H9 (cell line): Measurements from ENCODE around the gene MRPS14. TPM values are rescaled to one million over a fixed set of nuclear protein-coding genes. Genes with fewer than 3 reads are reported as not detected.

Source experiments
- DNase-seq: peaks from one replicate; pipeline ENCODE4 v3.0.0-alpha.2; 2017
- H2AFZ ChIP-seq: one replicate; pipeline ENCODE4 v1.6.1; 2013; ENCODE audit warnings: mild to moderate bottlenecking, low read length, control low read depth, moderate library complexity
- H2AK5ac ChIP-seq: 2 replicates; pipeline ENCODE4 v1.6.1; 2013; ENCODE audit warnings: low read length, control low read depth, mixed read lengths; ENCODE audit not compliant: insufficient read length
- H2BK120ac ChIP-seq: one replicate; pipeline ENCODE4 v1.6.1; 2013; ENCODE audit warnings: low read depth, mild to moderate bottlenecking, low read length, control low read depth, inconsistent platforms; ENCODE audit not compliant: poor library complexity, severe bottlenecking
- H2BK12ac ChIP-seq: 2 replicates; pipeline ENCODE4 v1.6.1; 2013; ENCODE audit warnings: low read length, control low read depth, mixed read lengths, low read depth; ENCODE audit not compliant: insufficient read length
- H2BK15ac ChIP-seq: 2 replicates; pipeline ENCODE4 v1.6.1; 2013; ENCODE audit warnings: low read depth, low read length, control low read depth
- H2BK20ac ChIP-seq: one replicate; pipeline ENCODE4 v1.6.1; 2013; ENCODE audit warnings: low read depth, mild to moderate bottlenecking, low read length, control low read depth, inconsistent platforms; ENCODE audit not compliant: poor library complexity, severe bottlenecking
- H2BK5ac ChIP-seq: 2 replicates; pipeline ENCODE4 v1.6.1; 2013; ENCODE audit warnings: low read length, control low read depth, mixed read lengths; ENCODE audit not compliant: insufficient read length
- H3K14ac ChIP-seq: 2 replicates; pipeline ENCODE4 v1.6.1; 2013; ENCODE audit warnings: low read length, control low read depth; ENCODE audit not compliant: insufficient read depth
- H3K18ac ChIP-seq: 2 replicates; pipeline ENCODE4 v1.6.1; 2013; ENCODE audit warnings: low read depth, mild to moderate bottlenecking, mixed read lengths, low read length, control low read depth; ENCODE audit not compliant: insufficient read length
- H3K23ac ChIP-seq: 2 replicates; pipeline ENCODE4 v1.6.1; 2013; ENCODE audit warnings: low read length, control low read depth, mixed read lengths, low read depth; ENCODE audit not compliant: insufficient read length
- H3K23me2 ChIP-seq: 2 replicates; pipeline ENCODE4 v1.6.1; 2013; ENCODE audit warnings: low read depth, mild to moderate bottlenecking, mixed read lengths, low read length, control low read depth; ENCODE audit not compliant: insufficient read length, poor library complexity, severe bottlenecking
- H3K27ac ChIP-seq: 2 replicates; pipeline ENCODE4 v1.5.1; 2013; ENCODE audit warnings: low read length, control low read depth, mixed read lengths, low read depth; ENCODE audit not compliant: insufficient read length
- H3K27me3 ChIP-seq: 2 replicates; pipeline ENCODE4 v1.6.1; 2013; ENCODE audit warnings: low read length, control low read depth, inconsistent platforms; ENCODE audit not compliant: insufficient read depth
- H3K4ac ChIP-seq: 2 replicates; pipeline ENCODE4 v1.6.1; 2013; ENCODE audit warnings: low read depth, mild to moderate bottlenecking, control low read depth, inconsistent platforms, low read length, moderate library complexity
- H3K4me1 ChIP-seq: 2 replicates; pipeline ENCODE4 v1.6.1; 2013; ENCODE audit warnings: low read length, control low read depth, inconsistent platforms; ENCODE audit not compliant: insufficient read depth
- H3K4me2 ChIP-seq: 2 replicates; pipeline ENCODE4 v1.6.1; 2013; ENCODE audit warnings: low read length, control low read depth, mixed read lengths; ENCODE audit not compliant: insufficient read length, insufficient read depth
- H3K56ac ChIP-seq: 2 replicates; pipeline ENCODE4 v1.6.1; 2013; ENCODE audit warnings: low read depth, mild to moderate bottlenecking, mixed read lengths, low read length, control low read depth; ENCODE audit not compliant: insufficient read length
- H3K79me1 ChIP-seq: 2 replicates; pipeline ENCODE4 v1.6.1; 2013; ENCODE audit warnings: low read depth, mild to moderate bottlenecking, moderate library complexity, low read length, control low read depth, inconsistent platforms; ENCODE audit not compliant: insufficient read depth, poor library complexity, severe bottlenecking
- H3K79me2 ChIP-seq: 2 replicates; pipeline ENCODE4 v1.6.1; 2013; ENCODE audit warnings: low read length, control low read depth, inconsistent platforms; ENCODE audit not compliant: insufficient read depth
- H3K9ac ChIP-seq: 2 replicates; pipeline ENCODE4 v1.6.1; 2013; ENCODE audit warnings: low read length, control low read depth, mixed read lengths; ENCODE audit not compliant: insufficient read length; ENCODE audit errors: extremely low read depth
- H3K9me3 ChIP-seq: one replicate; pipeline ENCODE4 v1.6.1; 2013; ENCODE audit warnings: low read depth, low read length, inconsistent platforms; ENCODE audit not compliant: control insufficient read depth
- H3T11ph ChIP-seq: one replicate; pipeline ENCODE4 v1.6.1; 2013; ENCODE audit warnings: mild to moderate bottlenecking, low read length, control low read depth, inconsistent platforms
- H4K20me1 ChIP-seq: one replicate; pipeline ENCODE4 v1.6.1; 2013; ENCODE audit not compliant: control insufficient read depth, insufficient read length, insufficient read depth
- H4K5ac ChIP-seq: 2 replicates; pipeline ENCODE4 v1.6.1; 2013; ENCODE audit warnings: low read depth, mild to moderate bottlenecking, mixed read lengths, low read length, control low read depth; ENCODE audit not compliant: insufficient read length
- H4K8ac ChIP-seq: replicated peaks from 2 replicates; pipeline ENCODE4 v1.6.1; 2013; ENCODE audit warnings: low read length, control low read depth, mixed read lengths, low read depth; ENCODE audit not compliant: insufficient read length
- H4K91ac ChIP-seq: 2 replicates; pipeline ENCODE4 v1.6.1; 2013; ENCODE audit warnings: low read depth, mild to moderate bottlenecking, moderate library complexity, mixed read lengths, low read length, control low read depth; ENCODE audit not compliant: insufficient read length
- H3K27ac Mint-ChIP-seq, 3 experiments: 2 replicates in 2 of 3; 3 replicates in 1 of 3; pipeline ENCODE4 v1.8.0; 2020 to 2021; ENCODE audit warnings: mixed read lengths in 3 of 3, mild to moderate bottlenecking in 1 of 3, moderate library complexity in 1 of 3
- H3K27me3 Mint-ChIP-seq: 2 replicates; pipeline ENCODE4 v1.8.0; 2021; ENCODE audit warnings: low read depth, mild to moderate bottlenecking, moderate library complexity, mixed read lengths
- H3K36me3 Mint-ChIP-seq, 3 experiments: 2 replicates in 2 of 3; 3 replicates in 1 of 3; pipeline ENCODE4 v1.8.0; 2020 to 2021; ENCODE audit warnings: low read depth in 3 of 3, mixed read lengths in 3 of 3; ENCODE audit not compliant: insufficient read depth in 1 of 3
- H3K4me1 Mint-ChIP-seq, 2 experiments: 2 replicates each; pipeline ENCODE4 v1.8.0; 2020; ENCODE audit warnings: mixed read lengths in 2 of 2
- H3K4me3 Mint-ChIP-seq, 2 experiments: 2 replicates in 1 of 2; 3 replicates in 1 of 2; pipeline ENCODE4 v1.8.0; 2020 to 2021; ENCODE audit warnings: mild to moderate bottlenecking in 2 of 2, mixed read lengths in 2 of 2, moderate library complexity in 1 of 2
- H3K9me3 Mint-ChIP-seq, 2 experiments: 2 replicates in 1 of 2; 3 replicates in 1 of 2; pipeline ENCODE4 v1.8.0; 2020; ENCODE audit warnings: mild to moderate bottlenecking in 2 of 2, mixed read lengths in 2 of 2, moderate library complexity in 1 of 2
- WGBS: extraction: QIAGEN DNeasy Blood & Tissue Kit; methylation state at CpG from one replicate; pipeline ENCODE4 v1.1.7; 2013; ENCODE audit warnings: missing lambda C conversion rate, low lambda C conversion rate, mixed read lengths; ENCODE audit not compliant: insufficient read length; ENCODE audit errors: extremely low coverage; 5-methylcytosine and 5-hydroxymethylcytosine counted together
- long read RNA-seq: library from polyadenylated mRNA; unstranded; transcript quantifications from one replicate; pipeline ENCODE4 v2.0.0, GENCODE V29; 2020
- total RNA-seq: library from RNA; stranded (reverse); gene quantifications from 2 replicates; pipeline ENCODE4 v1.2.1, GENCODE V29; 2021
- TF ChIP-seq, protein P1 (sequence below): fragments of 200-600 bp; sonication (generic); conservative IDR thresholded peaks from 3 replicates; pipeline ENCODE4 v1.8.0; 2021; ENCODE audit warnings: antibody characterized with exemption, mild to moderate bottlenecking

Gene MRPS14
- 30.6 and 32.8 TPM in 2 replicates for total RNA-seq
- long read RNA-seq, transcript MRPS14-202 (3 exons, 2,115 nt), result major isoform, 62 of 72 reads
- long read RNA-seq, partial matches to known transcripts, result 1 of 72 reads
- long read RNA-seq, other reads (novel, unspliced or antisense), result 5 of 72 reads

DNA sequence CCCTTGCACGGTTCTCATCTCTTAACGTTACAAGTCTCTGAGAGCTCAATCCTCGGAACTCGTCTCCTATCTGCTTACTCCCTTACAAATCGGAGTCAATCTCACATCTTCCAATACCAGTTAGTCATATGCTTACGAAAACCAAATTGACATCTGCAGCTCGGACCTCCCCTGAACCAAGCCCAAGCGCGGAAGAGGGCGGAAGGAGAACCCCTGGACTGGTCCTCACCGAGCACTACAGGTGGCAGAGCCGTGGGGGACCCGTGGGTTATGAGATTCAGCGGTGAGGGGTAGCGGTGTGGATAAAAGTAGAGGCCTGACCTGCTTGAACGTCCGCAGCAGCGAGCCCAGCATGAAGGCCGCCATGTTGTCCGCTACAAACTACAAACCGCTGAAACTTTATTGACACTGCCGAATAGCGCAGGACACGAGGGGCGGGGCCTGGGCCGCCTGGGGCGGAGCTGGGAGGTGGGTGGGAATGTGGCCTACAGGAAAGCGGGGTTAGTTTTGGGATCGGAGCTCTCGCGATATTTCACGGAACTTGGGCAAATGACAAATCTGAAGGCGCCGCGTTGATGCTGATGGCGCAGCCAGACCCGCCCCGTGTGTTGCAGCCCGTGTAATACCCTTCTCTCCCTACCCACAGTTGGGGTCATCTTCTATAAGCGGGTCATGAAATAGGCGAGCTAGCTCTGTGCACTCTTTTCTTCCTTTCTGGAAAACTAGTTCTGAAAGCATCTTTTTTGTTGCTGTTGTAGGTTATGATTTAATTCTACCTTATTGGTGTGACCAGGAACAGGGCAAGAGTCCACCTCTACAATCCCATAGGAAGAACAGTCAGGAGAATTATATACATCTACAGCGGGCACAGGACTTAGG, at the start of gene MRPS14:
Gene MRPS14, minus strand, starts transcription at position 383 of the 879 bp plus-strand sequence. Its CDS starts 17 bp downstream, at position 366.
- Histone ChIP-seq H3K79me1 (peaks cover 4% of the 10 kb centered on the region), H3K14ac (peak within 1 kb of the TSS; percentile 87), H3K23ac (no peak within 1 kb of the TSS), H3K23me2 (peaks cover 5% of the 10 kb centered on the region), H3K4ac (no peak within 1 kb of the TSS; the same call in 1 of the 2 replicates), H2BK120ac (no peak within 1 kb of the TSS), H3K9ac (peak within 1 kb of the TSS; percentile 98), H3K18ac (peak within 1 kb of the TSS; percentile 83), H2AFZ (peak within 1 kb of the TSS; percentile 99), H2BK5ac (no peak within 1 kb of the TSS), H3K56ac (peak within 1 kb of the TSS; percentile 86), H3K4me2 (peak within 1 kb of the TSS; percentile 100), H4K20me1 (no peaks in the 10 kb centered on the region), H3K9me3 (no peaks in the 10 kb centered on the region), H4K8ac (peak within 1 kb of the TSS; percentile 96), H2AK5ac (peak within 1 kb of the TSS; percentile 94), H2BK15ac (no peak within 1 kb of the TSS), H3K27ac (peak within 1 kb of the TSS; percentile 43), H4K5ac (peak within 1 kb of the TSS; percentile 95), H4K91ac (no peak within 1 kb of the TSS), H2BK12ac (no peak within 1 kb of the TSS), H3K27me3 (no peaks in the 10 kb centered on the region), H3K4me1 (peaks cover 2% of the 10 kb centered on the region; the same call in 1 of the 2 replicates), H3T11ph (peak within 1 kb of the TSS; percentile 43), H2BK20ac (no peak within 1 kb of the TSS), H3K79me2 (peaks cover 9% of the 10 kb centered on the region; the same call in 1 of the 2 replicates)
- H3K36me3 Mint-ChIP-seq, result peaks cover 0 to under 1% (median under 1%) of the 10 kb centered on the region in 3 experiments; a peak in 2 of 7 replicates
- WGBS, result no CpG with 5 or more reads among the region's 42 CpGs
- no peaks in the 10 kb centered on the region for H3K27me3 Mint-ChIP-seq
- H3K4me1 Mint-ChIP-seq, result peaks cover 0 to 10% of the 10 kb centered on the region in 2 experiments; a peak in 2 of 4 replicates
- no peaks in the 10 kb centered on the region; a peak in 2 of 5 replicates for H3K9me3 Mint-ChIP-seq
- DNase-seq, result peak; percentile 98
- H3K4me3 Mint-ChIP-seq, result peak within 1 kb of the TSS; percentile 86 to 94
- H3K27ac Mint-ChIP-seq, result peak within 1 kb of the TSS; percentile 89 to 96 (median 95)
- TF ChIP-seq, protein P1, sequence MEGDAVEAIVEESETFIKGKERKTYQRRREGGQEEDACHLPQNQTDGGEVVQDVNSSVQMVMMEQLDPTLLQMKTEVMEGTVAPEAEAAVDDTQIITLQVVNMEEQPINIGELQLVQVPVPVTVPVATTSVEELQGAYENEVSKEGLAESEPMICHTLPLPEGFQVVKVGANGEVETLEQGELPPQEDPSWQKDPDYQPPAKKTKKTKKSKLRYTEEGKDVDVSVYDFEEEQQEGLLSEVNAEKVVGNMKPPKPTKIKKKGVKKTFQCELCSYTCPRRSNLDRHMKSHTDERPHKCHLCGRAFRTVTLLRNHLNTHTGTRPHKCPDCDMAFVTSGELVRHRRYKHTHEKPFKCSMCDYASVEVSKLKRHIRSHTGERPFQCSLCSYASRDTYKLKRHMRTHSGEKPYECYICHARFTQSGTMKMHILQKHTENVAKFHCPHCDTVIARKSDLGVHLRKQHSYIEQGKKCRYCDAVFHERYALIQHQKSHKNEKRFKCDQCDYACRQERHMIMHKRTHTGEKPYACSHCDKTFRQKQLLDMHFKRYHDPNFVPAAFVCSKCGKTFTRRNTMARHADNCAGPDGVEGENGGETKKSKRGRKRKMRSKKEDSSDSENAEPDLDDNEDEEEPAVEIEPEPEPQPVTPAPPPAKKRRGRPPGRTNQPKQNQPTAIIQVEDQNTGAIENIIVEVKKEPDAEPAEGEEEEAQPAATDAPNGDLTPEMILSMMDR, result no peak
